OCI-LY7 (cell line): ENCODE data around the gene CD8B.

Source experiments
- CTCF ChIP-seq: fragments of 200-600 bp; sonication (generic); conservative IDR thresholded peaks from 2 replicates; pipeline ENCODE4 v1.5.1; 2014; ENCODE audit warnings: mild to moderate bottlenecking, antibody characterized with exemption, low read length, moderate library complexity, mixed read lengths
- EZH2phosphoT487 ChIP-seq: fragments of 200-600 bp; sonication (generic); IDR thresholded peaks from 2 replicates; pipeline ENCODE4 v1.6.1; 2018; ENCODE audit warnings: low read depth, borderline replicate concordance, mild to moderate bottlenecking, mixed run types, antibody characterized with exemption, low read length, moderate library complexity, mixed read lengths

DNA sequence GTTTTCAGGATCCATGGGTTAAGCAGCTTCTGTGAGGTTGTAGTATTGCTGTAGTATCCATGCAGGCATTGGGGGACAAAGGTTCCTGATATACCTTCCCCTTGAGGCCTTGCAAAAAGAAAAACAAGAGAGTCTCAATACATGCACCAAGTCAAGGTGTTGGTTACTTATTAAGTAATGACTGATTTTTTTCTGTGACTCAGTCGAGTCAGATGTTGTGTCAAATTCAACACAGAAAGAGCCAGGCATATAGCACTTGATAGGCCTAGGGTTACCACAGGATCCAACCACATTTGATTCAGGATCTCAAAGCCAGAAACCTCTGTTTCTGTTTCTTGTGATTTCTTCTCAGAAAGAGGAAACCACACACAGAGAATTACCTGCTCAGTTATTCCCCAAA, 46.1 kb downstream of the CD8B start:
- TF ChIP-seq CTCF: no peak
- TF ChIP-seq EZH2phosphoT487: no peak
